SK-N-DZ (cell line): ENCODE results near the gene DAG1. TPM values are rescaled to one million over a fixed set of nuclear protein-coding genes. Genes with fewer than 3 reads are reported as not detected.
A peak's percentile ranks its signal among the peaks of the same experiment; 100 is the strongest.

Experiments
- DNase-seq: peaks from one replicate; pipeline ENCODE4 v3.0.0-alpha.2; 2015; ENCODE audit warnings: low spot score
- polyA plus RNA-seq, 2 experiments: library from polyadenylated mRNA; depleted of rRNA; stranded (reverse); fragments of >200 nt; gene quantifications; 2 replicates each; pipeline ENCODE4 v1.2.3, GENCODE V29; 2014

DAG1 gene
- 22.4 and 28.7 TPM in 2 replicates for polyA plus RNA-seq (2014; cell fraction: cytosol; rRNA removed)
- polyA plus RNA-seq (2014; cell fraction: nucleus; rRNA removed) = 16.3 and 19.0 TPM in 2 replicates

DNA sequence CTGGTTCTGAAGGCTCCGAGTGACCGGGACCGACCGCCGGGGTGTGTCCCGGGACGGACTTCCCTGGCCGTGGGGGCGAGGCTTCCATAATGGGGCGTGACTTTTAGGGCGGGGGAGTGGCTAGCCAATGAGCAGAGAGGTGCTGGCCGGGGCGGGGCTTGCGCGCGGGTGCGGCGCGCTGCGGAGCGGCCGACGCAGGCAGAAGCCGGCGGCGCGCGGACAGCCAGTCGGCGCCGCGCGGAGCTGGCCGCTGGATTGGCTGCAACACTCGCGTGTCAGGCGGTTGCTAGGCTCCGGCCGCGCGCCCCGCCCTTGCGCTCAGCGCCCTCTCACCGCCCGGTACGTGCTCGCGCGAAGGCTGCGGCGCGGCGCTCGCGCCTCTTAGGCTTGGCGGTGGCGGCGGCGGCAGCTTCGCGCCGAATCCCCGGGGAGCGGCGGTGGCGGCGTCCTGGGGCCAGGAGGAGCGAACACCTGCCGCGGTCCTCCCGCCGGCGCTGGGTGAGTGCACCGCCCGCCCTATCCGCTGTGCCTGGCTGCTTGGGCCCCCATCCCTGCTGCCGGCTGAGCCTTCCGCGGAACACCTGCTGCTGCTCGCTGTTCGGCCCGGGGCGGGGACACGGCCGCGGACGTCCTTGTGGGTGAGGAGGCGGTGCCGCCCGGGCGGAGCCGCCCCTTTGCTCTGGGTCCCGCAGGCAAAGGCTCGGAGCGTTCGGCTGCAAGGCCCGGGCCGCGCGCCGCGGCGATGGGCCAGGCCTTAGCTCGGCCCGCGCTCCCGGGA lies at the start of gene DAG1:
Gene DAG1, plus strand, starts transcription at position 332 of the 778 bp plus-strand sequence. CDS start 40,268 bp downstream, outside the sequence.
- peak; percentile 91 for DNase-seq

DNA sequence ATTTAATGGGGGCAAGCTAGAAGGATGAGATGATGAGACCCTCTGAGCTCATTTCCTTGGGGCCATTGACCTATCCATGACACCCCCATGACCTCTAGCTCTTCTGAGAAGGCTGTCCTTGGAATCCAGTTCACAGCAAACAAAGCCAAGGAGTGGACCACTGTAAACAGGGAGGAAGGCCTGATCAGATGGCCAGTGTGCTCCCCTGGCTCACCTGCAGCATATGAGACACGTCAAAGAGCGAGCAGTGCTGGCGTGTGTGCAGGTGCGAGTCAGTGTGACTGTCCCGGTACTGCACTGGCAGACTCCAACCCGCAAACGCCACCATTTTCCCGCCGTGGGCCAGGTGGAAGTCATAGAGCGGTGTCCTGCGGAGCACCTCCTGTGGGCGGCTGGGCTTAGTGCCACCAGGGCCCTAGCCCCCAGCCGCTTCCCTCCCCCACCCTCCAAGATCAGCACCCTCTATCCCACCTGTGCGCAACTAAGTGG lies 48.1 kb upstream of the DAG1 start:
- DNase-seq = no peak

DNA sequence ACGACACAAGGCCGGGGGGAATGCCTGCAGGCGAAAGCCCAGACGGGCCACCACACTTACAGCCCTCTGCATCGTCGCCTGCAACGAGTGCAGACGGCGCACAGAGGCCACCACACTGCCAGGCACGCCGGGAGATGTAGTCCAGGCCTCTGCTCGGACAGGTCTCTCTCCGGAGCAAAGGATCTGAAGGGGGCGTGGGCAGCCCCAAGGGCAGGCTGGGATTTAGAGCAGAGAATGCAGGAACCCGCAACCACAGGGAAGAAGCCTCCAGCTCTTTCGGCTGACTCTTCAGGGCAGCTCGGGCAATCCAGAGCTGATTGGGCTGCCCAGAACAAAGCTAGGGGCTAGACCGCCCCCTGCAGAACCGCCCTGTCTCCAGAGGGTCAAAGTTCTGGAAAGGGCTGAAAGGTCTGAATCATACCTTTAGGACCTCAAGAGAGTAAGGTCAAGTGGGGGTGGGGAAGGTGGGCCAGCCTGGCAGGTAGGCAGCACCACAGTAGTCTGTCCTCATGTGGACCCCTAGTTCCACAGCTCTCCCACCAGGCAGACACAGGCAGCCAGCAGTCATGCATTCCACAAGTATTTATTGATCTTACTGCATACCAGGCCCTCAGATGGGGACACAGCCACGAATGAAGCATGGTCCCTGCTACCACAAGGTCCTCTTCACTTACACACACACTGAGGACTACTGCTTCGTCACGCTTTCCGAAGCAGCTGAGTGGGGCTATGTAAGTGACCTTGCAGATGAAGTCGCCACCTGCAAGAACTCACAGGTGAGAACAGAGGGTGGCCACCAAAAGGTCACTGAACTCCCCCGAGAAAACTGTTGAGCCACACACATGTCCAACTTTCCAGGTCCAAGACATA lies 47.5 kb upstream of the DAG1 start, which contains the start of gene AMT:
Gene AMT, minus strand, starts transcription at position 95 of the 870 bp plus-strand sequence. Its CDS starts 23 bp downstream, at position 72.
- peak; percentile 75 for DNase-seq

DNA sequence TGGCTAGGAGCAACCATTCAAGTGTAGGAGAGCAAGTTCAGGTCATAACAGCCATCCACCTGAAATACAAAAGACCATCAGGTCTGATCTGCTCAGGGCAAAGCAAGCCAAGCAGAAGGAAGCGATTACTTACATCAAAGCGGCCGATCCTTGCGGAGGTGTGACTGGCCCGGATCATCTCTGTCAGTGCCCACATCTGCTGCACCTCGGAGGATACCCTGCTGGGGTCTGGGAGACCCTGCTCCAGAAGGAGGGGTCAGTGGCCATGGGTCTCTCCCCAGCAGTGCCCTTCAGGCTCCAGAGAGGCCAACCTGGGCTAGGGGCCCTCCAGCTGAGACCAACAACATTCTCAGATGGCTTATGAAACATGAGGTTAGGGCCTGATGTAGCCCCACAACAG lies 45.3 kb upstream of the DAG1 start:
- DNase-seq = no peak

DNA sequence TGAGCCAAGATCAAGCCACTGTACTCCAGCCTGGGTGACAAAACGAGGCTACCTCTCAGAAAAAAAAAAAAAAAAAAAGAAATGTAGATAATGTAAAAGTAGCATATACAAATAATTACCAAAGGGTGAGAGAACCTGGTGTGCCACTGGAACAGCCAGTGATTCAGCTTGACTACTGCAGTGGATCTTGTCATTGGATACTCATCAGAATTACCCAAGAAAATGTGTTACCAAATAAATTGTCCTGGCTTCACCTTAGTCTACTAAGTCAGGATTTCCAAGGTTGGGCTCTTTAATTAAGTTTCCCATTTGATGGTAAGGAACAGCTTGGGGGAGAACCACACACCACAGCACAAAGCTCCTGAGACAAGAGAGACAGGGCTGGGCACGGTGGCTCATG lies 42.5 kb upstream of the DAG1 start:
- no peak for DNase-seq

DNA sequence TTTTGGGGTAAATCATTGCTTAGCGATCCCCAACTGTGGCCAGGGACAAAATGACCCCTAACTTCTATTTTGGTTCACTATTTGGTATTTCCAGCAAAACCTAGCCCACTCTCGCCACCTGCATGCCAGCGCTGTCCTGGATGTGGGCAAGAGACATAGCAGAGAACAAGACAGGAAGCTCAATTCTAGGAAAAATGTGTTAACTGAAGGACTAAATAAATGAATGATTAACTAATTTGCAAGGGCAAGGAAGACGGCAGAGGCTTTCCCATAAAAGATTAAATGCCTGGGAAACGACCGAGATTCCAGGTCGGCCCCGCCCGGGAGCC lies 41.4 kb upstream of the DAG1 start:
- DNase-seq = no peak

DNA sequence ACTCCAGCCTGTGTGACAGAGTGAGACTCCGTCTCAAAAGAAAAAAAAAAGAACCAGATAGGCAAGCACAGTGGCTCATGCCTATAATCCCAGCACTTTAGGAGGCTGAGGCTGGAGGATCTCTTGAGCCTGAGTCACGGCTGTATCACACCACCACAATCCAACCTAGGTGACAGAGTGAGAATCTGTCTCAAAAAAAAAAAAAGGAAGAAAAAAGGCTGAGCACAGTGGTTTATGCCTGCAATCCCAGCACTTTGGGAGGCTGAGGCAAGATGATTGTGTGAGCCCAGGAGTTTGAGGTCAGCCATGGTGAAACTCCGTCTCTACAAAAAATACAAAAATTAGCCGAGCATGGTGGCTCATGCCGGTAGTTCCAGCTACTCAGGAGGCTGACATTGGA lies 35.3 kb upstream of the DAG1 start:
- no peak for DNase-seq

DNA sequence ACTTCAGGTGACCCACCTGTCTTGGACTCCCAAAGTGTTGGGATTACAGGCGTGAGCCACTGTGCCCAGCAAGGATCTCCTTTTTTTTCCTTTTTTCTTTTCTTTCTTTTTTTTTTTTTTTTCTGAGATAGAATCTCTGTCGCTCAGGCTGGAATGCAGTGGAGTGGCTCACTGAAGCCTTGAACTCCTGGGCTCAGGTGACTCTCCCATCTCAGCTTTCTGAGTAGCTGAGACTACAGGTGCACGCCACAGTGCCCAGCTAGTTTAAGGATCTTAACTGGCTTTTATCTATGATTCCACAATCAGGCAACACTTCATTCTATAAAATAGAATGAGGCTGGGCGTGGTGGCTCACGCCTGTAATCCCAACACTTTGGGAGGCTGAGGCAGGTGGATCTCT lies 24.7 kb upstream of the DAG1 start:
- no peak for DNase-seq

DNA sequence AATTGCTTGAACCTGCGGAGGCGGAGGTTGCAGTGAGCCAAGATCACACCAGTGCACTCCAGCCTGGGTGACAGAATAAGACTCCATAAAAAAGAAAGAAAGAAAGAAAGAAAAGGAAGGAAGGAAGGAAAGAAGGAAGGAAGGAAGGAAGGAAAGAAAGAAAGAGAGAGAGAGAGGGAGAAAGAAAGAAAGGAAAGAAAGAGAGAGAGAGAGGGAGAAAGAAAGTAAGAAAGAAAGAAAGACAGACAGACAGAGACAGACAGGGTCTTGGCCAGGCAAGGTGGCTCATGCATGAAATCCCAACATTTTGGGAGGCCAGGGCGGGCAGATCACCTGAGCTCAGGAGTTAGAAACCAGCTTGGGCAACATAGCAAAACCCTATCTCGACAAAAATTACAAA lies 16.4 kb upstream of the DAG1 start:
- no peak for DNase-seq

DNA sequence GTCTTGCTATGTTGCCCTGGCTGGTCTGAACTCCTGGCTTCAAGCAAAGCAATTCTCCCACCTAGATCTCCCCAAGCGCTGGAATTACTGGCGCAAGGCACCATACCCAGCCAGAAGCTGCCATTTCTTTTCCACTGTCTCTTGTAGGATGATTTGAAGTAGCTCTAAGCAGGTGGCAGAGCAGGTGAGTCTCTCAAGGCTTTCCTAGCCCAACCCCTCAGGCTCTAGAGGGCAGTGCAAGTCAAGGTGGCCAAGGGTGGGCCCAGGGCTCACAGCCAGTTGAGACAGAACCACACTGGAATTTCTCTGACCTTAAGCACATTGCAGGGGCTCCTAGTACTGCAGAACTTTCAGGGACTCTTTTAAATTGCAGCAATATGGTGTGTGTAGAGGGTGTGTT lies 15.6 kb upstream of the DAG1 start:
- peak; percentile 40 for DNase-seq

DNA sequence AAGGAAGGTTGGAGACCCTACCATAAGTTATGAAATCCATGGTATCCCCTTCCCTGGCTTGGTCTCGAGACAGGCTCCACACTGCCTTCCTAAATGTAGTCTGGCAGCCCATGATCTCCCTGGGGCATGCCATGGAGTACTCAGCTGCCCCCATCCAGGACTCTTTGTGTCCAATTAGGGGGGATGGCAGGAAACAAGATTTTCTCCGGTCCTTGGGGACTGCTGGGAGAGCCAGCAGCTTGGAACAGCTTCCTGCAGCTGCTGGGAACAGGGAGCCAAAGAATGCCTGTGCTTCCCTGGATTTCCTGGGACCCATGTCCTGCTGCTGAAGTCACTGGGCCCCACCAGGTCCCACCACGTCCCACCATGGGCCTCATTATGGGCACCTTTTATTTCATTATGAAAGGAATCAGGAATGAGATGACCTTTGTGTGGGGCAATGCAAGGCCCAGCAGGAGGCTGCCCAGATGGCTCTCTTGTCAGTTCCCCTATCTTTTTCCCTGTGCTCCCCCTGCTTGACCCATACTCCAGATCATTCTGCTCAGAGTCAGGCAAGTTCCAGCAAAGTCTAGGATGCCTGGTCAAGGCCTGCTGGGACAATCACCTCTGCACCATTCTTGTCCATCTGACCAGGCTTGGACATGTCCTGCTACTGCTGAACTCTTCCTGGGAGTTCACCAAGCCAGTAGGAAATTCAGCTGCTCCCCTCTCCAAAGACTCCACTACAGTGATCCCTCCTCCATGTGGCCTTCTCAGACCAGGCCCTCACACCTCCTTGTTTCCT lies 15.0 kb upstream of the DAG1 start:
- peak; percentile 51 for DNase-seq

DNA sequence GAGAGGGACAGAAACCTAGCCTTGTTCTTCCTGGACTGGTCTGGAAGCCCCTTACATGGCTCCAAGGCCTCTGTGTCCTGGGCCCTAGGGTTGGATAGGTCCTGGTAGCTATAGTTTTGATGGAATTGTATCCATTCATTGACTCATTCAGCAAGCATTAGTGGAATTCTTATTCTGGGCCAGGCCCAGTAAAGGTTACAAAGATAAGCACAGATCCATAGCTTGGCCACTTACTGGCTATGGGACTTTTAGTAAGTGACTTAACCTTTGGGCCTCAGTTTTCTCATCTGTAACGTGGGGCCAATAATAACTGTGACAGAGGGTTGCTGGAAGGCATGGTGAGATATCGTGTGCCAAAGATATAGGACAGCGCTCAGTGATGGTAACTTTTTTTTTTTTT lies 13.6 kb upstream of the DAG1 start:
- no peak for DNase-seq

DNA sequence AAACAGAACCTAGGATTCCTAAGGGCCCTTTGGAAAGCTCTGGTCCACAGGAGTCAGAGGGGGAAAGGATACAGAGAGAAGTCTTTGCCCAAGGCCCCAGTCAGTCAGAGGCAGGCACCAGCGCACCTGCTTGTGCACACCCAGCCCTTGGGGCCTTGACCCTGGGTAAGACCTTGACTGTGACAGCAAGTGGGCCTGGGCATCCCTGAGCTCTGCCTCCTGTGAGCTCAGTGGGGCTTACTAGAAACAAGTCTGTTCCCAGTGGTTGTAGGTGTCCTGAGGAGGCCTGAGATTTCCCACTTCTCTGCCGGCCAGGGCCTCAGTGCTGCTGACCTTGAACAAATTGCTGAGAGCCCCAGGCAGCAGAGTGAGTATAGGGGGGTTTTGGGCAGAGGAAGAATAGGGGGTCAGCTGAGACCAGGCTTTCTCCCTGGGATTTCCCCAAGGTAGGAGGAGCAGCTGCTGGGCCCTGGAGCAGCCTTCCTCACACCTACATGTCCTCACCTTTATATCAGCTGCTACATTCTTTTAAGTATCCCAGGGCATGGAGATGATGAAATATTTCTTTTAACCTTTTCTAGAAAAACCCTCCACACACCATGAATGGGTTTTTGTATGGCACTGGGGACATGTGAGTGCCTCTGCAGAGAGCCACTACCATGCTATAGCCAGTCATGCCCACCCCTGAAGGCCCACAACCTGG lies 9.7 kb upstream of the DAG1 start:
- DNase-seq = no peak

DNA sequence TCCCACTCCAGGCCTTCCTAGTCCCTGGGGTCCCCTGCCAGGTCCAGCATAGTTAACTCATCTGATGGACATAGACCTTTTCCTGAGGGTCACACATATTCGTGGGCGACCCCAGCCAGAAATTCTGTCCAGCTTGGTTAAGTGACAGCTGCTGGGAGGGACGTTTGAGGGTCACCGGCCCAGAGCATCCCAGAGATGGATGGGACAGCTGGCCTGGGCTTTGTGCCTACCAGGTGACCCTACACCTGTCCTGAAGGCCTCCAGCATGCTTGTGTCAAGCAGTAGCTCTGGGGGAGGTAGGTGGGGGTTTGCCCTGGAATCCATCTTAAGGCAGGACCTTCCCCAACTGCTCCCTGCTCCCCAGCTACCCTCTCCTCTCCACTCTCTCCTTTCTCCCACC lies 9.1 kb upstream of the DAG1 start:
- DNase-seq = no peak

DNA sequence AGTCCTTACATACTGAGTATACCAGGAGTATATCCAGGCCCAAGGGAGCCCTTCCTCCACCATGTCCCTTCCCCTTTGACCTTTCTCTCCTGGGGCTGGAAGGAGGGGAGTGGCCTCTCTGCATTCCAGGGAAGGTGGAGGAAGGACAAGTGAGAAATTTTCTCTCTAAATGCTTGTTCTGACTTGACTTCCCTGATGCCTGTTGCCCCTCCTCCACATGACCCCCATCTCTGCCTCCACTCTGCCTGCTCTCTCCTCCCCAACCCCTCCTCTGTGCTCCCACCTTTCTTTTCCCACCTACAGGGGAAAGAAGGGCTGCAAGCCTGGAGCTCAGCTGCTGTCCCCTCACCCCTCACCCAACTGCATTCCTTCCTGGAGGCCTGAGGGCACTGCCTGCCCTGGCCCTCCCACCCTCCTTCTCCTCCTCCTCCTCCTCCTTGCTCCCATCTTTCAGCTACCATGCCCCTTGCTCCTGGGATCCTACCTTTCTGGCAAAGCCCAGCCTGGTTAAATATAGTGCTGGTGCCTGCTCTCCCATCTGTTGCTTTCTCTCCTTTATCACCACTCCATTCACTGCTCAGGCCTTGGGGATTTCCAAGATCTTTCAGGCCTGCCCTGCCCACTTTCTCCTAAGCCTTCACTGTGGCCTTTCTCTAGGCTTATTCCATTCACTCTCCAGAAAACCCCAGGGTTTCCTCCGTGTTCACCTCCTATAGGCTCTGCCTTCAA lies 8.5 kb upstream of the DAG1 start:
- DNase-seq = no peak

DNA sequence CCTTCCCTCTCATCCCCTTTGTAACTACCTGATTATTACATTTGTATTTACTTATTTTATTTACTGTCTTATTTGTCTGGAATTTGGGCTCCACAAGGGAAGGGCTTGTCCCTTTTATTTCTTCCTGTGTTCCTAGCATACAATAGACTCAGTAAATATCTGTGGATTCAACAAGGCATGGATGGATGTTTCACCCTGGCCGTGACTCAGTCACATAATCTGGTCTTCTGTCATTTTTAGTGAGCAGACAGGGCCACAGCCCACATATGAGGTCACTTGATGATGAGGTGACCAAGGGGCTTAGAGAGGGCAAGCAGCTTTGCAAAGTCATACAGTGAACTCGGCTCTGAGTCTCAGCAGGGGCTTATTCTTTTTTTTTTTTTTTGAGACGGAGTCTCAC lies 7.8 kb upstream of the DAG1 start:
- DNase-seq = no peak

DNA sequence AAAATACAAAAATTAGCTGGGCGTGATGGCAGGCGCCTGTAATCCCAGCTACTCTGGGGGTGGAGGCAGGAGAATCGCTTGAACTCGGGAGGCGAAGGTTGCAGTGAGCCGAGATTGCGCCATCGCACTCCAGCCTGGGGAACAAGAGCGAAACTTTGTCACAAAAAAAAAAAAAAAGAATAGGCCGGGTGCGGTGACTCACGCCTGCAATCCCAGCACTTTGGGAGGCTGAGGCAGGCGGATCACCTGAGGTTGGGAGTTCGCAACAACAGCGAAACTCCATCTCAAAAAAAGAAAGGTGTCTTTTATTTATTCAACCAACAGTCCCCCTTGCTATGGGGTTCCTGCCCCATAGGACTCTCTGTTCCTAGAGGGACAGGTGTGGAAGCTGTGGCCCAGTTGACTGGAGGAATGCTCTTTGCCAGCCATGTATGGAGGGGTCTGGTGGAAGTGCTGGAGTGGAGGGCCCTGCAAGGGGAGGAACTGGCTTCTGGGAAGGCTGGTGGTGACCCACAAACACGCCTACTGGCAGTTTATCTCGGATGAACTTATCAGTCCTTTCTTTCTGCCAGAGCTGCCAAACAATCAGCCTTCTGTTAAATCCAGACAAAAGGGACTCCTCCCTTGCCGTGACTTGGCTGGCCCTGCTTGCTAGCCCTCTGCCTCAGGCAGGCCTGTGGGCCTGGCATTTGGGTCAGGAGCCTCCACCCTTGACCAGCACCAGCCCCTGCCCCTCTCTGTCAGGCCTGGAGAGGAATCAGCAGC lies 4.6 kb upstream of the DAG1 start:
- no peak for DNase-seq

DNA sequence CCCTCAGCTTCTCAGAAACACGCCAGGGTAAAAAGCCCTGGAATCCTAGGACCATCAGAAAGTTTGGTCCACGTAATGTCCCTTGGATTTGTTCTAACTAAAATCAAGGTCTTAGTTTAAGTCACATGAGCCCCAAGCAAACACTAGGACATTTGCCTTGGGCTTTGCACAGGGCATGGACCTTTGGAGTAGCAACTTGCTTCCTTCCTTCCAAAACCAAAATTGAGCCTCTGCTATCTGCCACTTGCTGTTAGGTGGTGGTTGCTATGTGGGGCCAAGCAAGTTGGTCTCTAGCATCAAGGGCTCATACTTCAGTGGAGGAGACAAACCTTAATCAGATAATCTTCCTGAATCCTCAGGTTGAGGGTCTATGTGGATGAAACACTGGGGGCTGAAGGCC lies 4.0 kb upstream of the DAG1 start:
- DNase-seq = no peak
